ENCODE results near the gene SAMD4B. TPM values are rescaled to one million over a fixed set of nuclear protein-coding genes. Genes with fewer than 3 reads are reported as not detected.

SAMD4B gene
- total RNA-seq, 1 experiment from 2014 or later: 135 TPM

DNA sequence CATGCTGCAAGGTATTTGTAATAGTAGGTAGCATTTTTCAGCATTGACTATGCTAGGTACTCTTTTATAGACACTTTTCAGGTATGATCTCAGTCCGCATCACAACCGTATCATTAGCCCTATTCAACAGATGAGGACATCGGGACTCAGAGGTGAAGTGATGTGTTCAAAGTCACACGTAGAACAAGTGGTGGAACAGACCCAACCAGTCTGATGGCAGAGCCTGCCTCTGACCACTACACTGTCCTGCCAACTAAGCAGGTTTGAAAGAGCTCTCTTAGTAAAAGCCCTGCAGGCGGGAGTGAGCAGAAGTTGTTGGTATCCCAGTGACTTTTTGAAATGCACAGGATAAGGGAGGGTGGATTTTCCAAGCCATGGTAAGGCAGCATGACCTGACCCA is 28.5 kb downstream of the SAMD4B start:
- no peaks in the 10 kb centered on the region for H3K27me3 ChIP-seq (ENCODE audit: insufficient read depth, low read length)
- H3K27ac Mint-ChIP-seq: no peak overlapping the region
- no peak overlapping the region for H3K9ac ChIP-seq (ENCODE audit: extremely low read depth, insufficient read length, low read length)
- no peak overlapping the region for H3K14ac ChIP-seq (ENCODE audit: insufficient read depth, low read length)
- H3K27ac ChIP-seq (ENCODE audit: insufficient read length, low read depth, low read length): no peak overlapping the region
- H3K79me2 ChIP-seq (ENCODE audit: insufficient read depth, low read length): no peaks in the 10 kb centered on the region
- no peaks in the 10 kb centered on the region for H3K4me1 ChIP-seq (ENCODE audit: insufficient read depth, low read length)
- H2BK15ac ChIP-seq (ENCODE audit: low read depth, low read length): no peak overlapping the region
- no peaks in the 10 kb centered on the region; a peak in 1 of 5 replicates for H3K9me3 Mint-ChIP-seq
- no peaks in the 10 kb centered on the region for H3K23me2 ChIP-seq (ENCODE audit: insufficient read length, low read depth, low read length, poor library complexity, severe bottlenecking)
- no peak overlapping the region for H4K8ac ChIP-seq (replicated peaks; ENCODE audit: insufficient read length, low read depth, low read length)
- H4K20me1 ChIP-seq (ENCODE audit: control insufficient read depth, insufficient read depth, insufficient read length): no peaks in the 10 kb centered on the region
- no peak overlapping the region for H2BK20ac ChIP-seq (ENCODE audit: low read depth, low read length, poor library complexity, severe bottlenecking)
- H3K79me1 ChIP-seq (ENCODE audit: insufficient read depth, low read depth, low read length, poor library complexity, severe bottlenecking): no peaks in the 10 kb centered on the region
- H2AK5ac ChIP-seq (ENCODE audit: insufficient read length, low read length): no peak overlapping the region
- H3K27me3 Mint-ChIP-seq (ENCODE audit: low read depth): no peaks in the 10 kb centered on the region; the same call in 1 of the 2 replicates
- no peak overlapping the region for H3K23ac ChIP-seq (ENCODE audit: insufficient read length, low read depth, low read length)
- no peak overlapping the region for H2BK12ac ChIP-seq (ENCODE audit: insufficient read length, low read depth, low read length)
- no peak overlapping the region for H3K56ac ChIP-seq (ENCODE audit: insufficient read length, low read depth, low read length)
- no CpG with 5 or more reads among the region's 5 CpGs for WGBS (ENCODE audit: extremely low coverage, insufficient read length, low lambda C conversion rate)
- no peaks in the 10 kb centered on the region for H3K4me1 Mint-ChIP-seq
- H3K4ac ChIP-seq (ENCODE audit: low read depth, low read length): no peak overlapping the region
- H2BK120ac ChIP-seq (ENCODE audit: low read depth, low read length, poor library complexity, severe bottlenecking): no peak overlapping the region
- peaks cover 43 to 71% (median 62%) of the 10 kb centered on the region in 3 experiments for H3K36me3 Mint-ChIP-seq (ENCODE audit: insufficient read depth in 1 of 3, low read depth in 3 of 3)
- no peak overlapping the region for H3K4me3 Mint-ChIP-seq
- DNase-seq: no peak
- TF ChIP-seq, protein P1, sequence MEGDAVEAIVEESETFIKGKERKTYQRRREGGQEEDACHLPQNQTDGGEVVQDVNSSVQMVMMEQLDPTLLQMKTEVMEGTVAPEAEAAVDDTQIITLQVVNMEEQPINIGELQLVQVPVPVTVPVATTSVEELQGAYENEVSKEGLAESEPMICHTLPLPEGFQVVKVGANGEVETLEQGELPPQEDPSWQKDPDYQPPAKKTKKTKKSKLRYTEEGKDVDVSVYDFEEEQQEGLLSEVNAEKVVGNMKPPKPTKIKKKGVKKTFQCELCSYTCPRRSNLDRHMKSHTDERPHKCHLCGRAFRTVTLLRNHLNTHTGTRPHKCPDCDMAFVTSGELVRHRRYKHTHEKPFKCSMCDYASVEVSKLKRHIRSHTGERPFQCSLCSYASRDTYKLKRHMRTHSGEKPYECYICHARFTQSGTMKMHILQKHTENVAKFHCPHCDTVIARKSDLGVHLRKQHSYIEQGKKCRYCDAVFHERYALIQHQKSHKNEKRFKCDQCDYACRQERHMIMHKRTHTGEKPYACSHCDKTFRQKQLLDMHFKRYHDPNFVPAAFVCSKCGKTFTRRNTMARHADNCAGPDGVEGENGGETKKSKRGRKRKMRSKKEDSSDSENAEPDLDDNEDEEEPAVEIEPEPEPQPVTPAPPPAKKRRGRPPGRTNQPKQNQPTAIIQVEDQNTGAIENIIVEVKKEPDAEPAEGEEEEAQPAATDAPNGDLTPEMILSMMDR (conservative IDR thresholded peaks at IDR 0.05): no peak
- no peak overlapping the region for H2BK5ac ChIP-seq (ENCODE audit: insufficient read length, low read length)
- no peak overlapping the region for H3K18ac ChIP-seq (ENCODE audit: insufficient read length, low read depth, low read length)
- no peak overlapping the region for H3K4me2 ChIP-seq (ENCODE audit: insufficient read depth, insufficient read length, low read length)
- H2AFZ ChIP-seq (ENCODE audit: low read length): no peak overlapping the region
- no peak overlapping the region for H4K5ac ChIP-seq (ENCODE audit: insufficient read length, low read depth, low read length)
- no peak overlapping the region for H4K91ac ChIP-seq (ENCODE audit: insufficient read length, low read depth, low read length)
- H3K9me3 ChIP-seq (ENCODE audit: control insufficient read depth, low read depth, low read length): no peaks in the 10 kb centered on the region
- H3T11ph ChIP-seq (ENCODE audit: low read length): no peak overlapping the region
